ENCODE data around the gene ITPR2.
"Not testable (repeated sequence)": the region's sequence is repeated elsewhere in the genome, so short reads cannot be mapped to it uniquely, and the experiment has no call there.

The ITPR2 gene

GRCh38 chr12:26786865-26787514 is 46.0 kb downstream of the ITPR2 start:
- DNase-seq (ENCODE audit: low read depth): no peak

- DNase-seq (ENCODE audit: low read depth): no peak
These were observed 46.5 kb downstream of the ITPR2 start for GRCh38 chr12:26786491-26786864.

- not testable (repeated sequence) for DNase-seq (ENCODE audit: low read depth)
These were observed 49.1 kb downstream of the ITPR2 start for GRCh38 chr12:26783816-26784379.

DNA sequence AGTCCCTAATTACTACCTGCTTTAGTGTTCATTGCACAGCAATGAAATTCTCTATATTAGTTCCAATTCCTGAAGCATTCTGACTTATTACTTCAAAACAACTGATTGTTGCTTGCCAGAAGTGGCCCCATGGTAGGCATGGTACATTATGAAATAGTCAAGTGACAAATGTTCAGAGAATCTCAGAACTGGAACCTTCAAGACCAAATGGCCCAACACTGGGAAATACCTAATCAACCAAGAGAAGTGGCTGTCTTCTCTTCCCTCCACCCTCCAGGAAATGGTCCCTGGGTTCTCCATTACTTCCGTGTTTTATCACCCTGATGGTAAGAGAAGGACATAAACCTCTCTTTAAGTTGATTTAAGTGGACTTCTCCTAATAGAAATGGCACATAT is 49.9 kb downstream of the ITPR2 start:
- DNase-seq (ENCODE audit: low read depth): no peak

DNA sequence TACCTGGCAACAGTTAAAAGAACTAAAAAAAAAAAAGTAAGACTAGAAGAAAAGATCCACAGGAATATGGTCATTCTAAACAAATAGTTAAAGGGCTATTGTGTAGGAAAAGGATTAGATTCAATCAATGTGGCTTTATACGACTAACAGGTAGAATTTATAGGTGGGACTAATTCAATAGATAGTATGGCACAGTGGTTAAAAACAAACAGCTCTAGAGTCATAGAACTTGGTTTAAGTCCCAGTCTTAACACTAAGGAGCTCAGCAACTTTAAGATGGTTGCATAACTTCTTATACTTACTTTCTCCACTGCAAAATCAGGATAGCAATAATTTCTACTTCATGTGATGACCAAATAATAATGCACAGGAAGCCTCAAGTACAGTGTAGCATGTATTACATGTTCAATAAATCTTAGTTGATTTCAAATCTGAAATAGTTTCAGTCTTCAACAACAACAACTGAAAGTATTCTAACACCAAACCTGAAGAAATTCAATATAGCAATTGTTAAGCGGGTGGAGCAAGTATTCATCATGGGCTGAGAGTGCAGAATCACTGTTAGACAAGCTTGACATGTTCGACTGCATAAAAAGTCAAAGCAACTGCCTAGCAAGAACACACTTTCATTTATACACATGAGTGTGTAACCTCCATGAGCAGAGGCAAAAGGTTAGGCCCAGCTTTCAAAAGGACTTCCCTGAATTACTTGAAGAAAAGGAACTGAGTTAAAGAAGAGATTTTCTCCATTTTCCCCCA is 50.4 kb downstream of the ITPR2 start:
- no peak for DNase-seq (ENCODE audit: low read depth)

DNA sequence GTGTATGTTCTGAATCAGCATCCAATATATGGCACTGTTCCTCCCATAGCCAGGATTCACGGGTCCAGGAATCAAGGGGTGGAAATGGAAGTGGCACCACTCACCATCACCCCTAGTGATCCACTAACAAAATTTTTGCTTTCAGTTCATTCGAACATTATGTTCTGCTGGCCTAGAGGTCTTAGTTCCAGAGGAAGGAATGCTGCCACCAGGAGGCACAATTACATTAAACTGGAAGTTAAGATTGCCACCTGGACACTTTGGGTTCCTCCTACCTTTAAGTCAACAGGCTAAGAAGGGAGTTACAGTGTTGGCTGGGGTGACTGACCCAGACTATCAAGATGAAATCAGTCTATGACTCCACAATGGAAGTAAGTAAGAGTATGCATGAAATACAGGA is 52.3 kb downstream of the ITPR2 start:
- not testable (repeated sequence) for DNase-seq (ENCODE audit: low read depth)

DNA sequence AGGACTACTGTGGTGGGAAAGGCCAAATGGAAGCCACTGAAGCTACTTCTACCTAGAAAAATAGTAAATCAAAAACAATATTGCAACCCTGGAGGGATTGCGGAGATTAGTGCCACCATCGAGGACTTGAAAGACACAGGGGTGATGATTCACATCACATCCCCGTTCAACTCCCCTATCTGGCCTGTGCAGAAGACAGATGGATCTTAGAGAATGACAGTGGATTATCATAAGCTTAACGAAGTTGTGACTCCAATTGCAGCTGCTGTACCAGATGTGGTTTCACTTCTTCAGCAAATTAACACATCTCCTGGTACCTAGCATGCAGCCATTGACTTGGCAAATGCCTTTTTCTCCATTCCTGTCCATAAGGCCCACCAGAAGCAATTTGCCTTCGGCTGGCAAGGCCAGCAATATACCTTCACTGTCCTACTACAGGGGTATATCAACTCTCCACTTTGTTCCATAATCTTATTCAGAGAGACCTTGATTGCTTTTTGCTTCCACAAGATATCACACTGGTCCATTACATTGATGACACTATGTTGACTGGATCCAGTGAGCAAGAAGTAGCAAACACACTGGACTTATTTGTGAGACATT is 54.7 kb downstream of the ITPR2 start:
- DNase-seq (ENCODE audit: low read depth): not testable (repeated sequence)

DNA sequence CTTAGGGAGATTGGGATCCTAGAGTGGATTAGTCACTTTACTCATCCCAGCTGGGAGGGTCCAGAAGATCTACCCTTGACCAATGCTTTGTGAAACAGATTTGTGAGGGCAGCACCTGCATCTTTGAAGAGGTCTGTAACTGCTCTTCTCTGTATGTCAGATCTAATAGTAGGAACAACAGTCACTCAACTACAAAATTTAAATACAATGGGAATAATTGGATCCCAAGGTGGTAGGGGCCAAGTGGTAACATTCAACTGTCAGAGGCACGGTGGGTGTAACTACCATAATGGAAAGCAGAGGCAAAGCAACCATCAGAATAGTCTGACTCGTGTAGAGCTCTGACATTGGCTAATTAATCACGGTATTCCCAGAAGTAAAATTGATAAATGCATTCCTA is 55.8 kb downstream of the ITPR2 start:
- no peak for DNase-seq (ENCODE audit: low read depth)

GRCh38 chr12:26775991-26776390 is 57.0 kb downstream of the ITPR2 start:
- not testable (repeated sequence) for DNase-seq (ENCODE audit: low read depth)

DNA sequence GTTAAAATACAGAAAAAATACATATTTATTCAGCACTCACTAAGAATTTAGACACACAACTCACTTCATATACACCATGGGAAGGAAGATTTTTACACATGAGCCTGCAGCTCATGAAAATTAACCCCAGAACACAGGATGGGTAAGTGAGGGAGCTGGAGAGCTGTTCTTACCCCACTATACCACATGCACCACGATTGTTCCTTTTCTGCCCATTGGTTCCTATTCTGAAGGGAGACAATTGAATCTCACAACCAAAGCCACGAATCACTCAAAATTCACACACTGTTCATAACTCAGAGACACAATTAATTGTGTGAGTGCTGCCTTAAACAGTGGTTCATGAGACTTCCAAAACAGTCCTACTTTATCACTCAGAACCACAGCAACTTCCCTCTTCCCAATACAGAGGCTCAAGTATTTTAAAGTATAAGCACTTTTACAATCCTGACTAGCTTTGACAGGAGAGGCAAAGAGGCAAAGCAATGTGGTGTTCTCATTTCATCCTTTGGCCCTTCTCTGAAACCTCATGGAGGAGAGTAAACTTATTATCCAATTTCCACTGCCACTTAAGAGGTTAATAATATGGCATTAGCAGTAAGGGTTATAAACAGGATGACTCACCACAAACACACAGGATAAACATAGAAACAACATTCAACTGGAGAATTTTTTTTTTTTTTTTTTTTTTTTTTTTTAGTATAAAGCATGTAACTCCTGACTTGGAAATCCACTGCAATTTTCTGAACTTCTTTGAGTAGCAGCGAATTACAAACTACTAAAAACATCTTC is 59.5 kb downstream of the ITPR2 start:
- DNase-seq (ENCODE audit: low read depth): no peak

DNA sequence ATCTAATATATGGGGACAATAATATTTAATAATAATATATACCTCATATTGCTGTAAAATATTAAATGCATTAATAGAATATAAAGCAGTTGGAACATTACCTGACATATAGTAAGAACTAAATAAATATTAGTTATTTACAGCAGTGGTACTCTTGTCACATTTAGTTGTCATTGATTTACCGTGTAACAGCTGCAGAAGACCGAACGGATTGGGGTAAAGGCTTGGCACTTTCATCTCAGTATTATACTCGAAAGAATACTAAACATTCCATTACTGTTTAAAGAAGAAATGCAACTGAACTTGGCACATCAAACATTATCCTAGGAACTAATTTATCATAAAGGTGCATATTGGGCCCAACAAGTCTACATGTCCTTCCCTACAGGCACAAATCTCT is 61.1 kb downstream of the ITPR2 start:
- DNase-seq (ENCODE audit: low read depth): no peak

DNA sequence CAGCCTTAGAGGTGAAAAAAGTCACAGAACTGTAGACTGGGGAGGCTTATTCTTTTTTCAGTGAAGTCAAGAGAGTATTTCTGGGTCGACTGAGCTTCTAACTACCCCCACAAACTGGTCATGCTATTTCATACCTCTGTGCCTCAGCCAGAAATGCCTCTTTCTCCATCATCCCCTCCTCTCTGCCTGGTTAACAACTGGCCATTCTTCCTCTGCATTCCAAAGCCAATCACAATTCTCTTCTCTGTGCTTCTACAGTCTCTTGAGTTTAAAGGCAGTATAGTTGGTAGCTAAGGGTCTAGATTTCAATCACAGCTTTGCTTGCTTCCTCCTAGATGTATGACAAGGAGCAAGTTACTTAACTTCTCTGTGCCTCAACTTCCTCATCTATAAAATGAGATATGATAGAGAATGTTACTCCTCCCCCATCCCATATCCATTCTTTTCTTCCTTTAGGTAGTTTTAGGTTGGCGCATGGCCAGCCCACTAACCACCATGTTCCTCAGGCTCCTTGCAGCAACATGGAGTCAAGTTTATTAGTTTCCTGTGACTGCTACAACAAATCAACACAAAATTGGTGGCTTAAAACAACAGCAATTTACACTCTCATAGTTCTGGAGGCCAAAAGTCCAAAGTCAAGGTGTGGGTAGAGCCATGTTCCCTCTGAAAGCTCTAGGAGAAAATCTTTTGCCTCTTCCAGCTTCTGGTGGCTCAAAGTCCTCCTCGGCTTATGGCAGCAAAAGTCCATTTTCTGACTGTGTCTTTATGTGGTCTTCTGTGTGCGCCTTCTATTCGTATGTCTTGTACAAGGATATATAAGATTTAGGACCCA is 62.5 kb downstream of the ITPR2 start:
- DNase-seq (ENCODE audit: low read depth): no peak

GRCh38 chr12:26769611-26770010 is 63.4 kb downstream of the ITPR2 start:
- DNase-seq (ENCODE audit: low read depth): no peak

- DNase-seq (ENCODE audit: low read depth): no peak
These were observed 64.1 kb downstream of the ITPR2 start for GRCh38 chr12:26768611-26769603.

GRCh38 chr12:26767865-26768264 is 65.1 kb downstream of the ITPR2 start:
- no peak for DNase-seq (ENCODE audit: low read depth)

DNA sequence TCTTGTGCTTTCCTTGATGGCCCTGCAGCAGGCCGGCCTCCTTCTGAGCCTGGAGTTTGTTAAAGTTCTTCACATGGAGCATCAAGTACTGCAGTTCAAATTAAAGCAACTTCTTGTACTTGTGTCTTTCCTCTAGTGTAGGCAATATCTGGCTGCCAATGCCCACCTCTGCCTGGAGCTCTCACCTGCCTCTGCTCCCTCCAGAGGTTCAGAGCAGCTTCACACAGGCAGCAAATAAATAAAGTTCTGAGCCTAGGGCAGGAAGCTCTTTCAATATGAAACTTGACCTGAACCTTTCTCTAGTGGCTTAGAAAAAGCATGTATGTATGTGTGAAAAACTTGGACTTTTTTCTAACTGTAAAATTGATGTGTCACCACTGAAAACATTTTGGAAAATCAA is 65.9 kb downstream of the ITPR2 start:
- no peak for DNase-seq (ENCODE audit: low read depth)

DNA sequence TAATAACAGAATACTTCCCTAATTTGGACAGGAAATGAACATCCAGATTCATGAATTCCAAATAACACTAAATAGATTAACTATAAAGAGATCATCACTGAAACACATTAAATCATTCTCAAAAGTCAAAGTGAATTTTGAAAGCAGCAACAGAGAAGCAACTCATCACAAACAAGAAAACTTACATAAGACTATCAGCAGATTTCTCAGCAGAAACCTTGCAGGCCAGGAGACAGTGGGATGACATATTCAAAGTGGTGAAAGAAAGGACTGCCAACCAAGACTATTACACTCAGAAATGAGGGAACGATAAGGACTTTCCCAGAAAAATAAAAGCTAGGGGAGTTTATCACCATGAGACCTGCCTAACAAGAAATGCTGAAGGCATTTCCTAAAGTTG is 70.8 kb downstream of the ITPR2 start:
- DNase-seq (ENCODE audit: low read depth): no peak

DNA sequence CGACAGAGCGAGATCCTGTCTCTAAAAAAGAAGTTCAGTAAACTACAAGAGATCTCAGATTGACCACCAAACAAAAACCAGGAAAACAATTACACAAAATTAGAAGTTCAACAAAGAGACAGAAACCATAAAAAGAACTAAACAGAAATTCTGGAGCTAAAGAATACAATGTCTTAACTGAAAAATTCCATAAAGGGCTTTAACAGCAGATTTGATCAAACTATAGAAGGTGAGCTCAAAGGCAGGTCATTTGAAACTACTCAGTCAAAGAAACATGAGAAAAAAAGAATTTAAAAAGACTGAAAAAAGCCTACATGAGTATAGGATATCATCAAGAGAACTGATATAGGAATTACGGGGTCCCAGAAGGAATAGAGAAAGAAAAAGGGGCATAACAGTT is 71.2 kb downstream of the ITPR2 start:
- DNase-seq (ENCODE audit: low read depth): no peak

- DNase-seq (ENCODE audit: low read depth): no peak
These were observed 72.2 kb downstream of the ITPR2 start for GRCh38 chr12:26760657-26761293.

GRCh38 chr12:26755362-26755761 is 77.6 kb downstream of the ITPR2 start:
- not testable (repeated sequence) for DNase-seq (ENCODE audit: low read depth)

All from activated gamma-delta T cell treated with anti-CD3 and anti-CD28 coated beads, Interleukin-2, amount 50 U/mL, for 16 hours (primary cell).